GM19452 (cell line): Measurements from ENCODE around the gene CRAMP1.

Source experiments
- ATAC-seq: cut with Tn5 transposase; IDR thresholded peaks from one replicate; pipeline ENCODE4 v1.9.1; 2021; ENCODE audit not compliant: unreplicated experiment

The CRAMP1 gene

GRCh38 chr16:1633310-1633709, 21.1 kb downstream of the CRAMP1 start:
- no peak for ATAC-seq

DNA sequence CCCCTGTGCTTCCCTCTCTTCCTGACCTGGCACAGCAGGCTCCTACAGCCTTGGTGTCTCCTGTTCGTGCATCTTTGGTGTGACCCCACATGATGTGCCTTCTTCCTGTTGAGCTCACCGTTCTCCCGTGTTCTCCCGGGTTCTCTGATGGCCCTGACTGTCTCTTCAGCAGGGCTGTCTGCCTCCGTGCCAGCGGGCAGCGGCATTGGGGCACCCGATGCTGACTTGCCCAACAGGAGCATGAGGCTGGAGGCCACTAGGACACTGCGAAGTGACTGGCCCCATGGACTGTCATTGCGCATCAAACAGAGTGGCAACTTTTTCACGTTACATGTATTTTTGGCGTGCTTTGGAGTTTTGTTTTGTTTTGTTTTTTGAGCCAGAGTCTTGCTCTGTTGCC, 22.4 kb downstream of the CRAMP1 start:
- ATAC-seq: no peak

GRCh38 chr16:1635070-1635469, 22.9 kb downstream of the CRAMP1 start:
- ATAC-seq: no peak

GRCh38 chr16:1637526-1637925, 25.4 kb downstream of the CRAMP1 start:
- ATAC-seq: no peak

DNA sequence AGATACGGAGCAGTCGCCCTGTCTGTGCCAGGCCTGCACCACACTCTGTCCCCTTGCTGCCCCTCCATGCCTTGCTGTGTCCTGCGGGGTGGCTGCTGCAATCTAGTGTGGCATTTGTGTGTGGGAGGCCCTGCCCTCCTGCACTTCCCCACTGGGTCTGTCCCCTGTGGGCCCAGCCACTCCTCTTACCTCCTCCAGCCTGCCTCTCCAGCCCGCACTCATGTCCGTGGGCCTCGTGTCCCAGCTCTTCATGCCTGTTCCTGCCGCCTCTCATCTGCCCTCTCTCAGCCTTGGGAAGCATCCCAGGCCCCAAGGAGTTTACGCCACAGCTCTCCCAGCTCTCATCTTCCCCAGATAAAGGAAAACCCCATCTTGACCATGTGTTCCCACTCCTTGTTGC, 26.6 kb downstream of the CRAMP1 start:
- no peak for ATAC-seq

- ATAC-seq: no peak
Observed at GRCh38 chr16:1639282-1639681, 27.1 kb downstream of the CRAMP1 start.

DNA sequence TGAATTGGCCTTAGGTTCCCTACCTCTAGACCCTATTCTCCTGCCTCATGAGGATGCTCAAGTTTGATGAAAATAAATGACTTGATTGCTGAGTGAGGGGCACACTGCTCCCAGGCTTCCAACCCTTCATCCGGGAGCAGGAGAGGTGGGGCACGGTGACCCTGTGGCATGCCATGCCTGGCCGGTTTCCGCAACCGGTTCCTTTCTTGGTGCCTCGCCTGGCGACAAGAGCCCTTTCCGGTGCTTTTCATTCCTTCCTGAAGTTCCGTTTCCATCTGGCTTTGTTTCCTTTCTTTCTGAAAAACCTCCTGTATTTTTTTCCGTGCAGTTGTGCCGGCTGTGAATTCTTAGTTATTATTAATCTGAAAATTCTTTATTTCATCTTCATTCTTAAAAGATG, 27.7 kb downstream of the CRAMP1 start:
- no peak for ATAC-seq

- no peak for ATAC-seq
Observed at GRCh38 chr16:1640261-1640941, 28.2 kb downstream of the CRAMP1 start.

GRCh38 chr16:1641261-1641660, 29.1 kb downstream of the CRAMP1 start:
- no peak for ATAC-seq

DNA sequence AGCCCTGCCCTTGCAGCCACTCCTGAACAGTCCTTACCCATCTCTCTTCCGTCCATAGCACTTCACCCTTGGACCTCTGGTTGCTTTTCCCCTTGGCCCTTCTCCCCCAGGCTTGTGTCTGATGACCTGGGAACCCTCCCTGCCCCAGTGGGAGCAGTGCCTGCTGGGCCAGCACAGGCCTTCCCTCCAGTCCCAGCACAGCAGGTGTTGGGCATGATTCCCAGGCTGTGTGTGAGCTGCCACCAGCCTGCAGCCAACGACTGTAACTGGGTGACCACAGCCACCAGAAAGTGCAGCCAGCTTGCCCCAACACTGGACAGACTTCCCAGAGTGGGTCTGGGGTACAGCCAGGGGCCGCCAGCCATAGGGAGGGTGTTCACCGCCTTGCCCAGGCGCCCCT, 30.0 kb downstream of the CRAMP1 start:
- no peak for ATAC-seq

DNA sequence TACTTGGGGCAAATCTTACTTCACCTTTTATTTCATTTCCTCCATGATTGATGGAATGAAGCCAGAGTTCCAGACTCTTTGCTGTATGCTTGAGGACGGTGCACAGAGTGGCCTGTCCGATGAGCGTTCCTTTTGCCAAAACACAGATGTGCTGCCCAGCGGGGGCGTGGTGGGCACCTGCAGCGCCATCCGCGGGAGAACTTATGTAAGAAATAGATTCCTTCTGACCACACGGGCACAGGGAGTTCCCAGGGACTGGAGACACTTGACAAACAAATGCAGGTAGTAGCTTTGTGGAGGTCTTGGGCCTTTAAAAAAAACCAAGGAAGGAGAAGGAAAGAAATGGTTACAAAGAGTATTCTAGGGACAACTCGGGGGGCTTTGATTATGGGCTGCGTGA, 30.6 kb downstream of the CRAMP1 start:
- ATAC-seq: no peak

DNA sequence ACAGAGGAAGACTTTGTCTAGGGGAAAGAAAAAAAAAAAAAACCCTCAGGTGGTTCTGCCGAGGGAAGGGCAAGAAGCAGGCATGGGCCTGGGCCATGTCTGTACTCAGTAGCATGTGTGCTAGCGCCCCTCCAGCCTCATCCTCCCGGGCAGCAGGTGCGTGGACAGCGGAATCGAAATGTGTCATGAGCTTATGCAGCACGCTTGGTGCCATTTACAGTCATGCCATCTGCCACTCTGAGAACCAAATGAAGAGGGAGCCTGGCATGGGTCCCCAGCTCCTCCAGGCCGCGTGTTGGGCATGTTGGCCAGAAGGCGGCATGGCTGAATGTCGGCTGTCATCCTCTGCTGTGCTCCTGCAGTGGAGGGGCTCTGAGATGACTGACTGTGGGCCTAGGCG, 31.4 kb downstream of the CRAMP1 start:
- ATAC-seq: no peak

- ATAC-seq: no peak
Observed at GRCh38 chr16:1645914-1646525, 33.9 kb downstream of the CRAMP1 start.

GRCh38 chr16:1647856-1648255, 35.7 kb downstream of the CRAMP1 start:
- no peak for ATAC-seq

DNA sequence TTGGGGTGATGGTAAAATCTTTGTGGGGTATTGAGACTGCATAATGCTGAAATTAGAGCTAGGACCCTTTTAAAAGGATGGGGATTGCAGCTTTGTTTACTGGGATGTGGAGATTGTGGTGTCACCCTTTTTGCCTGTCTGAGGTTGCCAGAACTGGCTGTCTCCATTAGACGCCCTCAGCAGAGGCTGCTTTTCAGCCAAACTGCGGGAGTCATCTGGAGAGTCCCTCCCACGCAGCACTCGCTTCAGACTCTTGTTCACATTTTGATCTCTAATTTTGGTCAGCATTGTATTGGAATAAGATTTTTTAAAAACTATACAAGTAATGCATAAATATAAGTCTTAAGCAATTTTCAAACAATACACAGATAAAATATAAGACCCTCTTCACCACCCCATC, 38.0 kb downstream of the CRAMP1 start:
- no peak for ATAC-seq

GRCh38 chr16:1651094-1651973, 39.2 kb downstream of the CRAMP1 start:
- no peak for ATAC-seq

- no peak for ATAC-seq
Observed at GRCh38 chr16:1651974-1652312, 39.8 kb downstream of the CRAMP1 start.

- ATAC-seq: no peak
Observed at GRCh38 chr16:1653023-1653422, 40.9 kb downstream of the CRAMP1 start.

- ATAC-seq: no peak
Observed at GRCh38 chr16:1654505-1655268, 42.5 kb downstream of the CRAMP1 start.

DNA sequence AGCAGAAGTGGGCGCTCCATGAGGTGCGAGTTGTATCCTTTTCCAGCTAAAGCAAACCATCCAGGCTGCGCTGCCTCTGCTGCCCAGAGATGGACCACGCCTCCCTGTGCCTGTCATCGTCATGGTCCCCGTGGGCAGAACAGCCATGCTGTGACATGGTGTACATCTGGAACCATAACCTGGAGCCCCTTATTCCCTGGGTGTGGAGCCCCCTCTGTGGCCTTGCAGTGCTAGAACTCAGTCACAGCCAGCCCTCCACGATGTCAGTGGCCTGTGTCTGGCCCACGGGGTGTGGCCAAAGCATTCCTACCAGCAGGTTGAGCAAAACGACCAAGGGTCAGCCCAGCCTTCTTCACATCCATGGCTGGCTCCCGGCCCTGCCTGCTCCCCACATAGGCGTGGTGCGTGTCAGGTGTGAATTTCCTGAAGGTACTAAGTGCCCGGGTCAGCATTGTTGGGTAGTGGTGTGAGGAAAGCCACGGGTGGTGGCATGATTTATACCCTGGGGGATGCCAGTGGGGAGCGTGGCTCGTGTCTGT, 43.2 kb downstream of the CRAMP1 start:
- ATAC-seq: no peak
